Activated CD4-positive, alpha-beta T cell treated with anti-CD3 and anti-CD28 coated beads, Interleukin-2, amount 10 ng/mL, durations not matched to agents 7 days and 5 days (primary cell): ENCODE data around the gene MMADHC. TPM values are rescaled to one million over a fixed set of nuclear protein-coding genes. Genes with fewer than 3 reads are reported as not detected.

Experiments
- CTCF ChIA-PET: fragments of 350-600 bp; sonication (Branson Sonifier 250); formaldehyde crosslinking; loops from one replicate; lab custom pipeline; 2021; ENCODE audit warnings: antibody characterized with exemption; lab: Charles Lee
- POLR2A ChIA-PET: fragments of 350-600 bp; sonication (Branson Sonifier 250); formaldehyde crosslinking; loops from one replicate; lab custom pipeline; 2021; ENCODE audit warnings: antibody characterized with exemption; lab: Charles Lee
- DNase-seq: peaks from one replicate; pipeline ENCODE4 v3.0.0-alpha.2; 2020
- H3K27ac Mint-ChIP-seq: one replicate; pipeline ENCODE4 v1.8.0; 2021; ENCODE audit warnings: mild to moderate bottlenecking, moderate library complexity, mixed read lengths
- H3K27me3 Mint-ChIP-seq: one replicate; pipeline ENCODE4 v1.8.0; 2021; ENCODE audit warnings: mixed read lengths
- H3K36me3 Mint-ChIP-seq: one replicate; pipeline ENCODE4 v1.8.0; 2021; ENCODE audit warnings: low read depth, mixed read lengths
- H3K4me1 Mint-ChIP-seq: one replicate; pipeline ENCODE4 v1.8.0; 2021; ENCODE audit warnings: mixed read lengths
- H3K4me3 Mint-ChIP-seq: one replicate; pipeline ENCODE4 v1.8.0; 2021; ENCODE audit warnings: mild to moderate bottlenecking, moderate library complexity, mixed read lengths
- H3K9me3 Mint-ChIP-seq: one replicate; pipeline ENCODE4 v1.8.0; 2021; ENCODE audit warnings: mixed read lengths
- total RNA-seq, 2 experiments: library from RNA; stranded (reverse); gene quantifications; one replicate each; pipeline ENCODE4 v1.2.3, GENCODE V29; 2021

The MMADHC gene
- total RNA-seq, 2 experiments from 2014 or later = 92.8 to 94.5 TPM

DNA sequence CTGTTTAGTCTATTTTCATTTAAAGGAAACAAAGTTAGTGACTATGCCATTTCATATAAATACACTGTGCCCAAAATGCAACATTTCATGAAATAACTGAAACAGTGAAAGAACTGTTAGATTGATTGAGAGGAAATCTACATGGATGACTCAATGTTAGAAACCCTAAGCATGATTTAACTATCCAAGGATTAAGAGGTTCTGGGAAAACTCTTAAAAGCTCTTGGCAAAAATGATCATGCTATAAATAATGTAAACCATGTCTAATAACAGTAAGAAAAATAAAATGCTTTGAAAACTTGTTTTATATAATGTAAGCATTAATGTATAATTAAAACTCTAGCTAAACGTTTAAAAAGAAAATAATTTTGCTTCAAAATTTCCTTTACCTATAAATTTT, 23.5 kb downstream of the MMADHC start:
- DNase-seq = no peak
- H3K27ac Mint-ChIP-seq = no peak overlapping the region
- H3K27me3 Mint-ChIP-seq = no peaks in the 10 kb centered on the region
- POLR2A ChIA-PET = no interaction called here
- CTCF ChIA-PET = no interaction called here
- H3K9me3 Mint-ChIP-seq = no peaks in the 10 kb centered on the region
- H3K4me1 Mint-ChIP-seq = no peaks in the 10 kb centered on the region
- peaks cover 19% of the 10 kb centered on the region for H3K36me3 Mint-ChIP-seq
- no peak overlapping the region for H3K4me3 Mint-ChIP-seq

- no peak for DNase-seq
- Mint-ChIP-seq H3K4me3 (no peak overlapping the region), H3K27me3 (no peaks in the 10 kb centered on the region), H3K36me3 (peaks cover 7% of the 10 kb centered on the region), H3K27ac (no peak overlapping the region), H3K4me1 (no peaks in the 10 kb centered on the region), H3K9me3 (no peaks in the 10 kb centered on the region)
- ChIA-PET POLR2A (no interaction called here), CTCF (interaction anchor here (2.1 kb wide), 1 partner anchor 543 kb away, joined by 10 read pairs; no protein-coding TSS in a partner anchor)
These were observed 25.3 kb downstream of the MMADHC start for GRCh38 chr2:149562324-149562723.

DNA sequence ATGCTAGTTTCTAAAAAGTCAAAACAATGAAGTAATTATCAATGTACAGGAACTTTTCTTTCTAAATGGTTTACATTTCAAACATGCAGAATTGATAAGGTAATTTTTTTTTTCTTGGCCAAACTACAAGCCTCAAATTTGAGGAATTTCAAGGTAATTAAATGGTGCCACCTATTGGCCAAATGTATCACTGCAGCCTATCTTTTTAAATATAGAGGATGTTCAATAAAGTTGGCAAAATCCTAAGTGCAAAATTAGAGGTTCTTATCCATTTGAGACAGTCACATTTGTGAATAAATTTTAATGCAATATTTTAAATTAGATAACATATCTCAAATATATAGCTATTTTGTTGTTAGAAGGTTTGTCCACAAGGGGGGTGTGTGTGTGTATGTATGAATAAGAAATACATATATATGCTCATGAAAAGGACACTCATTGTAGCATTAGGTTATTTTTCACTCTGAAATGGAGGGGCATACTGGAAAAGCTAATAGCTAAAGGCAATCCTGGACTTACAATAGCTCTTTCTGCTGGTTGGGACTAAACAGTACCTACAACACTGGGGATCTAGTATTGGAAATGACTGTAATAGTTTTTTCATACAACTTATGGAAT, 26.2 kb downstream of the MMADHC start:
- ChIA-PET POLR2A (interaction anchor here (0.5 kb wide), 1 partner anchor 33 kb away, joined by 5 read pairs; no protein-coding TSS in a partner anchor), CTCF (interaction anchor here (0.9 to 2.1 kb wide), 3 partner anchors 20 to 549 kb away, joined by 4 to 10 read pairs (median 4); no protein-coding TSS in a partner anchor)
- Mint-ChIP-seq H3K27me3 (peaks cover 1% of the 10 kb centered on the region), H3K36me3 (peaks cover 4% of the 10 kb centered on the region), H3K4me3 (no peak overlapping the region), H3K9me3 (no peaks in the 10 kb centered on the region), H3K27ac (no peak overlapping the region), H3K4me1 (no peaks in the 10 kb centered on the region)
- DNase-seq = peak; percentile 50

DNA sequence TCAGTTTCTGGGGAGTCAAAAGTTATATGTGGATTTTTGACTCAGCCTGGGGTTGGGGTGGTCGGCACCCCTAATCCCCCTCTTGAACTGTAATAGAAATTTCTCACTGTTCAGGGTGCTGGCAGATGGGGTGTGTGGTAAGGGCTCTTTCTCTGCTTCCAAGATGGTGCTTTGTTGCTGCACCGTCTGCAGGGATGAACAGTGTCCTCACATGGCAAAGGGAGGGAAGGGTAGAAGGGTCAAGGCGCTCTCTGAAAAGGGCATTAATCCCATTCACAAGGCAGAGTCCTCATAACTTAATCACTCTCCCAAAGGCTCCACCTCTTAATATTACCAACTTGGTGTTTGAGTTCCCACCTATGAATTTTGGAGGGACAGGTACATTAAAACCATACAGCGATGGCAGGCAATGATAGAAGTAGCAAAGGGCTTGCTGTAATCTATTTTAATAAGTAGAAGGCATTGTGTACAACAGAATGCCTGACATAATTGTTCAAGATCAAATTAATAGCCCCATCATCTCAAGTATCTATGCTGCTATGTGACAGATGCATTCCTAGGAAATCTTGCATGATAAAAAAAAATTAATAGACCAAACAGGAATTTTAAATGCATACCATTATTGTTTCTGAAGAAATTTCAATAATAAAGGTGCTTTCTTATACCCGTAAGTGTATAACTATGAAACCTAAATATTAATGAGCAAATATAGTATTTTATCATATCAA, 28.1 kb downstream of the MMADHC start:
- H3K27ac Mint-ChIP-seq = no peak overlapping the region
- H3K4me1 Mint-ChIP-seq = no peaks in the 10 kb centered on the region
- no peaks in the 10 kb centered on the region for H3K9me3 Mint-ChIP-seq
- no peaks in the 10 kb centered on the region for H3K36me3 Mint-ChIP-seq
- no peak for DNase-seq
- ChIA-PET CTCF (no interaction called here), POLR2A (no interaction called here)
- H3K4me3 Mint-ChIP-seq = no peak overlapping the region
- peaks cover 3% of the 10 kb centered on the region for H3K27me3 Mint-ChIP-seq

GRCh38 chr2:149556452-149556851, 31.1 kb downstream of the MMADHC start:
- no peak for DNase-seq
- ChIA-PET POLR2A (no interaction called here), CTCF (no interaction called here)
- Mint-ChIP-seq H3K4me1 (no peaks in the 10 kb centered on the region), H3K4me3 (no peak overlapping the region), H3K36me3 (no peaks in the 10 kb centered on the region), H3K27ac (no peak overlapping the region), H3K9me3 (no peaks in the 10 kb centered on the region), H3K27me3 (peaks cover 5% of the 10 kb centered on the region)

GRCh38 chr2:149552830-149553229, 34.7 kb downstream of the MMADHC start:
- H3K27ac Mint-ChIP-seq = no peak overlapping the region
- ChIA-PET POLR2A (no interaction called here), CTCF (no interaction called here)
- H3K9me3 Mint-ChIP-seq = no peaks in the 10 kb centered on the region
- H3K4me3 Mint-ChIP-seq = no peak overlapping the region
- H3K4me1 Mint-ChIP-seq = no peaks in the 10 kb centered on the region
- DNase-seq = no peak
- peaks cover 7% of the 10 kb centered on the region for H3K27me3 Mint-ChIP-seq
- H3K36me3 Mint-ChIP-seq = no peaks in the 10 kb centered on the region

- Mint-ChIP-seq H3K4me3 (no peak overlapping the region), H3K27me3 (peaks cover 7% of the 10 kb centered on the region), H3K9me3 (no peaks in the 10 kb centered on the region), H3K4me1 (no peaks in the 10 kb centered on the region), H3K27ac (no peak overlapping the region), H3K36me3 (no peaks in the 10 kb centered on the region)
- DNase-seq = no peak
- ChIA-PET CTCF (interaction anchor here (1.0 kb wide), 1 partner anchor 16 kb away, joined by 3 read pairs; no protein-coding TSS in a partner anchor), POLR2A (no interaction called here)
These were observed 35.3 kb downstream of the MMADHC start for GRCh38 chr2:149552226-149552625.

DNA sequence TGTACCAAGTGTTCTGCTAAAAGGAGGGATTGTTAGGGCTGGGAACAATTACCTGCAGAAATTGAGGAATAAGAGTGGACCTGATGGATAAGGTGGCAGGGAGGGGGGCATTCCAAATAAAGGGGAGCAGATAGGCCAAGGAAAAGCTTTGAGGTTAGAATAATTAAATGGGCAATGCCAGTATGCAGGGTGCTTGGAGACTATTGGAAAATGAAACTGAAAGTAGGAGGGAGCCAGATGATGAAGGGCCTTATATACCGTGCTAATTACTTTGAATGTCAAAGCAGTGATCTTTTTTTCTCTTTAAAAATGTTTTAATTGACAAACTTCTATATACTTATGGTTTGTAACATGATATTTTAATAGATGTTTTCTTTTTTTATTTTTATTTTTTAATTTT, 42.9 kb downstream of the MMADHC start:
- ChIA-PET POLR2A (no interaction called here), CTCF (no interaction called here)
- peaks cover 2% of the 10 kb centered on the region for H3K9me3 Mint-ChIP-seq
- no peak for DNase-seq
- H3K27ac Mint-ChIP-seq = peak overlapping the region; percentile 41
- peaks cover 6% of the 10 kb centered on the region for H3K4me1 Mint-ChIP-seq
- H3K27me3 Mint-ChIP-seq = peaks cover 2% of the 10 kb centered on the region
- H3K4me3 Mint-ChIP-seq = no peak overlapping the region
- H3K36me3 Mint-ChIP-seq = peaks cover 3% of the 10 kb centered on the region

DNA sequence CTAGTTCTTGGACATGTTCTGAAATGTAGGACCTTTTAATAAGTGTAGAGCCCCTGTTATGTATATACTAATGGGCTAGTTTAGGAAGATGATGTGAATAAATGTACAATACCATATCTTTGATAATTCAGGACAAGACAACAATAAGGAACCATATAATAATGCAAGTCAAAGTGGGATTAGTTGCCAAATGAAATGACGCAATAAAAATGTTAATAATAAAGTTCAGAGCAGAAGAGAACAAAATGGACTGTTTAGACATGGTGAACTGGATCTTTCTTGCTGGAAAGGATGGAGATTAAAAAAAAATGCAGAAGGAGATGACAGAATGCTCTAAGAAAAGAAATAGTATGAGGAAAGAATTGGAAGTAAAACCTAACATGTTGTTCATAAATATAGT, 43.7 kb downstream of the MMADHC start:
- Mint-ChIP-seq H3K27ac (no peak overlapping the region), H3K27me3 (peaks cover under 1% of the 10 kb centered on the region), H3K36me3 (peaks cover 3% of the 10 kb centered on the region), H3K4me3 (no peak overlapping the region), H3K4me1 (peaks cover 6% of the 10 kb centered on the region), H3K9me3 (peaks cover 2% of the 10 kb centered on the region)
- no peak for DNase-seq
- POLR2A ChIA-PET = no interaction called here
- CTCF ChIA-PET = no interaction called here

- Mint-ChIP-seq H3K36me3 (peaks cover 3% of the 10 kb centered on the region), H3K4me1 (peaks cover 22% of the 10 kb centered on the region), H3K27ac (no peak overlapping the region), H3K4me3 (no peak overlapping the region), H3K9me3 (peaks cover 2% of the 10 kb centered on the region), H3K27me3 (no peaks in the 10 kb centered on the region)
- ChIA-PET CTCF (interaction anchor here (0.8 to 0.9 kb wide), 2 partner anchors 16 to 18 kb away, joined by 3 read pairs; no protein-coding TSS in a partner anchor), POLR2A (no interaction called here)
- DNase-seq = no peak
These were observed 47.4 kb downstream of the MMADHC start for GRCh38 chr2:149540138-149540537.

GRCh38 chr2:149538138-149538833, 49.3 kb downstream of the MMADHC start:
- Mint-ChIP-seq H3K27me3 (peaks cover 2% of the 10 kb centered on the region), H3K9me3 (no peaks in the 10 kb centered on the region)

DNA sequence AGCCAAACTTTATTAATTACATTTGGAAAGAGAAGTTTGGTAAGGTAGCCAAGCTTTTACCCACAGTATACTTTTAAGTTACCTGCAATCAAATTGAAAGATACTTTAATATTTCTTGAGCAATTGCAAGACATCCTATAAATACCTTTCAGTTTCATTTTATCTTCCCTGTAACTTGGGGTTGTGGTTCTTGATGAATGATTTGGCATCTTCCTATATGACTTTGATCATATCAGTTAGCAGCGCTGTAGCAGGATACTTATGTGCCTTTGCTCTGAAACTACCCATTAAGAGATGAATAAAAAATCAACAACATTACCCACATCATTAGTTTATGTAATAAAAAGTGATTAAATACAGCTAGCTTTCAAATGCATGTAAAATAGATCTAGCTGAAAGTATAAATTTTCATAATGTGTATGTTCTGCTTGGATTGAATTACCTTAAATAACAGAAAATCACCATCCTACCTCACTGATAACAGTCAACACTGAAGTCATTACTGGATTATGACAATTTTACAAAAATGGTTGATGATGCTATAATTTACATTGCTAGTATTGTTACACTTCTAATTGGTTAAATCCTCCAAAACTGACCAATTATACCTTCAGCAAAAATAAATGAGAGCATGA, 50.4 kb downstream of the MMADHC start:
- no peak for DNase-seq
- Mint-ChIP-seq H3K27ac (peak overlapping the region; percentile 76), H3K9me3 (no peaks in the 10 kb centered on the region), H3K27me3 (peaks cover 2% of the 10 kb centered on the region), H3K4me3 (no peak overlapping the region), H3K36me3 (no peaks in the 10 kb centered on the region), H3K4me1 (peaks cover 15% of the 10 kb centered on the region)
- ChIA-PET CTCF (no interaction called here), POLR2A (no interaction called here)

More at GRCh38 chr2:149538138-149538833, 49.3 kb downstream of the MMADHC start:
- Mint-ChIP-seq H3K36me3 (no peaks in the 10 kb centered on the region), H3K27ac (no peak overlapping the region), H3K4me3 (no peak overlapping the region), H3K4me1 (peaks cover 15% of the 10 kb centered on the region)
- POLR2A ChIA-PET = no interaction called here
- CTCF ChIA-PET = no interaction called here
- no peak for DNase-seq
